PC-3 (cell line): ENCODE results near the gene CCDC116. TPM values are rescaled to one million over a fixed set of nuclear protein-coding genes. Genes with fewer than 3 reads are reported as not detected.

Experiments
- ATAC-seq: fragments of 200-7000 bp; cut with Tn5 transposase; 2 replicates; pipeline ENCODE4 v1.9.1; 2020; ENCODE audit warnings: mild to moderate bottlenecking, moderate library complexity
- BruUV-seq: library from RNA; stranded (reverse); fragments of 400-500 nt; replicated peaks from 2 replicates; lab custom pipeline; 2021; lab: Mats Ljungman, UMichigan
- CTCF ChIA-PET: fragments of 300-600 bp; sonication (Branson Sonifier 250); formaldehyde crosslinking; loops from one replicate; lab custom pipeline; 2022; ENCODE audit warnings: antibody characterized with exemption; lab: Charles Lee
- POLR2A ChIA-PET: fragments of 300-600 bp; sonication (Branson Sonifier 250); formaldehyde crosslinking; loops from one replicate; lab custom pipeline; 2022; ENCODE audit warnings: antibody characterized with exemption; ENCODE audit not compliant: unreplicated experiment; lab: Charles Lee
- DNase-seq: peaks from one replicate; pipeline ENCODE4 v3.0.0-alpha.2; 2015
- H2AFZ ChIP-seq: fragments of 300-600 bp; sonication (generic); 2 replicates; pipeline ENCODE4 v1.6.0; 2016; ENCODE audit warnings: antibody characterized with exemption, low read length
- H3F3A ChIP-seq: fragments of 300-600 bp; sonication (generic); one replicate; pipeline ENCODE4 v1.6.0; 2017; ENCODE audit warnings: antibody characterized with exemption, low read length, control low read depth, mild to moderate bottlenecking; ENCODE audit not compliant: unreplicated experiment
- H3K27ac ChIP-seq: fragments of 300-600 bp; sonication (generic); 2 replicates; pipeline ENCODE4 v1.5.1; 2016; ENCODE audit warnings: mild to moderate bottlenecking, low read length
- H3K27me3 ChIP-seq: fragments of 300-600 bp; sonication (generic); 2 replicates; pipeline ENCODE4 v1.6.1; 2016; ENCODE audit warnings: low read length, mixed read lengths
- H3K36me3 ChIP-seq: fragments of 300-600 bp; sonication (generic); 2 replicates; pipeline ENCODE4 v1.6.1; 2016; ENCODE audit warnings: low read depth, mixed run types, low read length, mixed read lengths
- H3K4me1 ChIP-seq: fragments of 300-600 bp; sonication (generic); 2 replicates; pipeline ENCODE4 v1.5.1; 2016; ENCODE audit warnings: low read length; ENCODE audit not compliant: insufficient read depth
- H3K4me2 ChIP-seq: fragments of 300-600 bp; sonication (generic); 2 replicates; pipeline ENCODE4 v1.6.0; 2016; ENCODE audit warnings: low read length
- H3K4me3 ChIP-seq: fragments of 300-600 bp; sonication (generic); 2 replicates; pipeline ENCODE4 v1.5.1; 2016; ENCODE audit warnings: mild to moderate bottlenecking, low read length, mixed read lengths
- H3K79me2 ChIP-seq: fragments of 300-600 bp; sonication (generic); 2 replicates; pipeline ENCODE4 v1.6.1; 2017; ENCODE audit warnings: low read length, mixed read lengths
- H3K9ac ChIP-seq: fragments of 300-600 bp; sonication (generic); 2 replicates; pipeline ENCODE4 v1.6.0; 2016; ENCODE audit warnings: mild to moderate bottlenecking, low read length
- H3K9me2 ChIP-seq: fragments of 300-600 bp; sonication (generic); replicated peaks from 2 replicates; pipeline ENCODE4 v1.6.1; 2016; ENCODE audit warnings: mixed run types, low read length, mixed read lengths
- H3K9me3 ChIP-seq: fragments of 300-600 bp; sonication (generic); 2 replicates; pipeline ENCODE4 v1.6.1; 2016; ENCODE audit warnings: low read length, mixed read lengths
- H4K20me1 ChIP-seq: fragments of 300-600 bp; sonication (generic); 2 replicates; pipeline ENCODE4 v1.6.1; 2016; ENCODE audit warnings: low read length, mixed read lengths
- EZH2 ChIP-seq: fragments of 300-600 bp; sonication (generic); IDR thresholded peaks from one replicate; pipeline ENCODE4 v1.6.1; 2017; ENCODE audit warnings: antibody characterized with exemption, mild to moderate bottlenecking, low read length; ENCODE audit not compliant: unreplicated experiment
- EZH2phosphoT487 ChIP-seq: fragments of 300-600 bp; sonication (generic); IDR thresholded peaks from 2 replicates; pipeline ENCODE4 v1.6.1; 2018; ENCODE audit warnings: mild to moderate bottlenecking, antibody characterized with exemption, low read length, borderline replicate concordance
- intact Hi-C: fragments of 100-400 bp; cut with micrococcal nuclease; formaldehyde crosslinking; loops from 2 replicates; pipeline ENCODE4 v1.9.0; 2023
- total RNA-seq: library from RNA; depleted of rRNA; stranded (reverse); fragments of >200 nt; gene quantifications from 2 replicates; pipeline ENCODE4 v1.2.3, GENCODE V29; 2014
- TF ChIP-seq, protein P1 (sequence below): fragments of 300-600 bp; sonication (generic); conservative IDR thresholded peaks from 2 replicates; pipeline ENCODE4 v1.5.1; 2017; ENCODE audit warnings: antibody characterized with exemption, low read depth, mild to moderate bottlenecking, low read length

Gene CCDC116
- total RNA-seq, 1 experiment from 2014 or later = not detected

DNA sequence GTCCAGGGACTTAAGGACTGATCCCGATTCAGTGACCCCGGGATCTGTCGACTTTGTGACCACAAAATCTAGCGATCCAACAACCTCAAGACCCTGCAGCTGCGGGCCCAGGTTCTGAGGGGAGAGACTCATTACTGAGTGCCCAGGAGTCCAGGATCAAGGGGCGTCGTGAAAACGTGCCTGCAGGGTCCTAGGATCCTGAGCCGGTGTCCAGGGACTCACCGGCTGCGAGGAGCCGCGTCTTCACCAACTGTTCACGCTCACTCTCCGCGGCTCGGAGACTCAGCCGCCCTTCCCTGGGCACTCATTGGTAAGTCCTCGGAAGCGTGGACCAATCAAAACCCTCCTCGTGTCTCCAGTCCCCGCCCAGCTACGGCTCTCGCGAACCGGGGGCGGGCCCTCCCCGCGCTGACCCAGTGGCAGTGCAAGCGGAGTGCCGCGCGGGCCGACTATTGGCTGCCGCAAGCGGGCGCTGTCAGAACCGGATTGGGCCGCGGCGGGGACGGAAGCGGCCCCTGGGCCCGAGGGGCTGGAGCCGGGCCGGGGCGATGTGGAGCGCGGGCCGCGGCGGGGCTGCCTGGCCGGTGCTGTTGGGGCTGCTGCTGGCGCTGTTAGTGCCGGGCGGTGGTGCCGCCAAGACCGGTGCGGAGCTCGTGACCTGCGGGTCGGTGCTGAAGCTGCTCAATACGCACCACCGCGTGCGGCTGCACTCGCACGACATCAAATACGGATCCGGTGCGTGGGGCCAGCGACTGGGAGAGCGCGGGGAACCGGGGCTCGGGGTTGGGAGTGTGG lies 9.4 kb downstream of the CCDC116 start, which contains the start of gene SDF2L1:
Gene SDF2L1 (plus strand): TSS at position 514 of the 795 bp plus-strand sequence. CDS start 35 bp downstream, at position 549.
- intact Hi-C loops = no loop called here
- CTCF ChIA-PET = interaction anchor here (2.1 kb wide), 1 partner anchor 13 kb away, joined by 15 read pairs; the partner anchor contains the start of gene YDJC
- Histone ChIP-seq H3F3A (no peaks in the 10 kb centered on the region), H3K9me2 (no peaks in the 10 kb centered on the region), H3K9me3 (no peaks in the 10 kb centered on the region), H4K20me1 (peaks cover 6% of the 10 kb centered on the region; the same call in 1 of the 2 replicates), H3K9ac (peak within 1 kb of the TSS; percentile 97), H3K4me2 (peak within 1 kb of the TSS; percentile 100), H3K27me3 (no peaks in the 10 kb centered on the region), H3K79me2 (peaks cover 19% of the 10 kb centered on the region), H2AFZ (peak within 1 kb of the TSS; percentile 96), H3K36me3 (no peaks in the 10 kb centered on the region), H3K4me1 (peaks cover 15% of the 10 kb centered on the region), H3K4me3 (peak within 1 kb of the TSS; percentile 88), H3K27ac (peak within 1 kb of the TSS; percentile 67)
- POLR2A ChIA-PET = interaction anchor here (0.5 to 1.0 kb wide), 5 partner anchors 13 to 1619 kb away, joined by 3 to 10 read pairs (median 5); partner anchors contain the start of gene YDJC
- TF ChIP-seq EZH2phosphoT487 (no peak), EZH2 (no peak)
- TF ChIP-seq, protein P1, sequence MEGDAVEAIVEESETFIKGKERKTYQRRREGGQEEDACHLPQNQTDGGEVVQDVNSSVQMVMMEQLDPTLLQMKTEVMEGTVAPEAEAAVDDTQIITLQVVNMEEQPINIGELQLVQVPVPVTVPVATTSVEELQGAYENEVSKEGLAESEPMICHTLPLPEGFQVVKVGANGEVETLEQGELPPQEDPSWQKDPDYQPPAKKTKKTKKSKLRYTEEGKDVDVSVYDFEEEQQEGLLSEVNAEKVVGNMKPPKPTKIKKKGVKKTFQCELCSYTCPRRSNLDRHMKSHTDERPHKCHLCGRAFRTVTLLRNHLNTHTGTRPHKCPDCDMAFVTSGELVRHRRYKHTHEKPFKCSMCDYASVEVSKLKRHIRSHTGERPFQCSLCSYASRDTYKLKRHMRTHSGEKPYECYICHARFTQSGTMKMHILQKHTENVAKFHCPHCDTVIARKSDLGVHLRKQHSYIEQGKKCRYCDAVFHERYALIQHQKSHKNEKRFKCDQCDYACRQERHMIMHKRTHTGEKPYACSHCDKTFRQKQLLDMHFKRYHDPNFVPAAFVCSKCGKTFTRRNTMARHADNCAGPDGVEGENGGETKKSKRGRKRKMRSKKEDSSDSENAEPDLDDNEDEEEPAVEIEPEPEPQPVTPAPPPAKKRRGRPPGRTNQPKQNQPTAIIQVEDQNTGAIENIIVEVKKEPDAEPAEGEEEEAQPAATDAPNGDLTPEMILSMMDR = no peak
- DNase-seq (peak; percentile 97), ATAC-seq (peak; percentile 89)
- BruUV-seq = no TSS peak

DNA sequence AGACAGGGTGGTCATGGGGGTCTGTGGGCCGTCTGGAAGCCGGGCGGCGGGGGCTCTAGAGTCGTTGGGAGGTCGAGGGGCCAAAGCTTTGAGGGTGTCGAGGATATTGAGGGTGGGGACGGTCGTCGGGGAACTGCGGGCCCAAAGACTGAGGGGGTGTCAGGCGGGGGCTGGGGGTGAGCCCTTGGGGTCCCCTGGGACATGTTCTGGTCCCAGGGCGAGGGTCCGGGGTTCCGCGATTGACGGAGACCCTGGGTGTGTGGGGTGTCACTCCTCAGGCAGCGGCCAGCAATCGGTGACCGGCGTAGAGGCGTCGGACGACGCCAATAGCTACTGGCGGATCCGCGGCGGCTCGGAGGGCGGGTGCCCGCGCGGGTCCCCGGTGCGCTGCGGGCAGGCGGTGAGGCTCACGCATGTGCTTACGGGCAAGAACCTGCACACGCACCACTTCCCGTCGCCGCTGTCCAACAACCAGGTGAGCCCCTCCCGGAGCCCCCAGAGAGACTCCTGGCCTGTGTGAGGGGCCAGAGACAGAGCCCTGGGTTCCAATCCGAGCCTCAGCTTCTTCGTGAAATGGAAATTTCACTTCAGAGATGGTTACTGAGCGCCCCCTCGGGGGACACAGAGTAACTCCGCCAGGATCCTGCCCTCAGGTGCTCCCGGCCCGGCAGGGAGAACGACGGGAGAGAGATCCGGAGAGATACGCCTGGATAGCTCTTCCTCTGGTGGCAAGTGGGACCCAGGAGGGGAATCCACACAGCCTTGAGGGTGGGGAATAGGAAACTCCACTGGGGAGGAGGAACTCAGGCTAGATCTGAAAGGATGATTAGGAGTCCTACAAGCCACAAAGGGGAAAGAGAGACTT lies 10.3 kb downstream of the CCDC116 start:
- Histone ChIP-seq H3K4me2 (peak overlapping the region; percentile 100), H2AFZ (peak overlapping the region; percentile 84), H4K20me1 (peaks cover 6% of the 10 kb centered on the region; the same call in 1 of the 2 replicates), H3K9me2 (no peaks in the 10 kb centered on the region), H3K27me3 (no peaks in the 10 kb centered on the region), H3K9ac (peak overlapping the region; percentile 97), H3K4me1 (peaks cover 15% of the 10 kb centered on the region), H3F3A (no peaks in the 10 kb centered on the region), H3K36me3 (no peaks in the 10 kb centered on the region), H3K27ac (peak overlapping the region; percentile 65), H3K79me2 (peaks cover 19% of the 10 kb centered on the region), H3K4me3 (peak overlapping the region; percentile 88), H3K9me3 (no peaks in the 10 kb centered on the region)
- ATAC-seq (peak; percentile 7; the same call in 1 of the 2 replicates), DNase-seq (peak; percentile 69)
- POLR2A ChIA-PET = interaction anchor here (0.5 to 1.0 kb wide), 4 partner anchors 14 to 1618 kb away, joined by 3 to 10 read pairs (median 8); partner anchors contain the start of gene YDJC
- intact Hi-C loops = no loop called here
- TF ChIP-seq EZH2 = no peak
- TF ChIP-seq, protein P1 = peak; percentile 65
- CTCF ChIA-PET = interaction anchor here (2.1 kb wide), 1 partner anchor 13 kb away, joined by 15 read pairs; the partner anchor contains the start of gene YDJC
- BruUV-seq = no TSS peak
